ENCODE data around the gene PIP5KL1.

DNA sequence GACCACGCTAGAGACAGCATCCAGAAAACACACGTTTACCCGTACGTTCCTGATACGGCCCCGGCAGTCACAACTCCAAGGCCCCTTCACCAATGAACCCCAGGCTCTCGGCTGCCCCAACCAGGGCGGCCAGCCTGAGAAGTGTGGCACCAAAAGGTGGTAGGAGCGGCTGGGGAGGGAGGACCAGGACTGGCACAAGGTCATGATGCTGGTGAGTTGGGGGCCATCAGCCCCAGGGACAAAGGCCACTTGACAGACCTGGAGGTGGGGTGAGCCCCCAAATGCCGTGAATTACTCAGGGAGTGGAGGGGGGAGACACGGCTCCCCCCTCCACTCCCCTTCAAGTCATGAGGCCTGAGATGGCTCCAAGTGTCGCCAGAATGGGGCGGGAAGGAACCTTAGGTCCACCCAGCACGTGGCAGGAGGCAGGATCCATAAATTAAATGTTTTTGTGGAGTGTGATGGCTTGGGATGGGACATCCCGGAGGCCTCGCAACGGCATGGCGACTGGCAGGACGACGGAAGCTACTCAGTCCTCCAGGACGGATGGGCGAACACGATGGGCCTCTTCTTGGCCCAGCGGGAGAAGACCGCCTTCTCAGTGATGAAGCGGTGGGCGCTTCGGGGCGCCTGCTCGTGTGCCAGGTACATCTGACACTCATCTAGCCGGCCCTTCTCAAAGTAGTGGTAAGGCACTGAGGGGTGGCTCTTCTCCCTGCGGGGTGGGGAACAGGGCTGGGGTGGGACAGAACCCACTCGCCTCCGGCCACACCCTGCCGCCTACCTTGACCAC, 22.5 kb downstream of the PIP5KL1 start:
- TF ChIP-seq ARNT (IDR thresholded peaks at IDR 0.05): no peak
- no peak for TF ChIP-seq SP1 (IDR thresholded peaks at IDR 0.05)
- no peak for TF ChIP-seq BHLHE40 (IDR thresholded peaks at IDR 0.05; ENCODE audit: borderline replicate concordance)
- TF ChIP-seq ELF4 (IDR thresholded peaks at IDR 0.05): no peak
- TF ChIP-seq L3MBTL2 (conservative IDR thresholded peaks at IDR 0.05): no peak
- no peak for TF ChIP-seq TARDBP (IDR thresholded peaks at IDR 0.05)
- no peak for TF ChIP-seq ZNF384 (IDR thresholded peaks at IDR 0.05)
- no peak for TF ChIP-seq FOXK2 (IDR thresholded peaks at IDR 0.05)
- TF ChIP-seq, protein P1, sequence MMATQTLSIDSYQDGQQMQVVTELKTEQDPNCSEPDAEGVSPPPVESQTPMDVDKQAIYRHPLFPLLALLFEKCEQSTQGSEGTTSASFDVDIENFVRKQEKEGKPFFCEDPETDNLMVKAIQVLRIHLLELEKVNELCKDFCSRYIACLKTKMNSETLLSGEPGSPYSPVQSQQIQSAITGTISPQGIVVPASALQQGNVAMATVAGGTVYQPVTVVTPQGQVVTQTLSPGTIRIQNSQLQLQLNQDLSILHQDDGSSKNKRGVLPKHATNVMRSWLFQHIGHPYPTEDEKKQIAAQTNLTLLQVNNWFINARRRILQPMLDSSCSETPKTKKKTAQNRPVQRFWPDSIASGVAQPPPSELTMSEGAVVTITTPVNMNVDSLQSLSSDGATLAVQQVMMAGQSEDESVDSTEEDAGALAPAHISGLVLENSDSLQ (IDR thresholded peaks at IDR 0.05): no peak
